NCI-H1417 (cell line): ENCODE data around the gene YES1.
"Not testable (repeated sequence)": the region's sequence is repeated elsewhere in the genome, so short reads cannot be mapped to it uniquely, and the experiment has no call there.

Experiments
- DNase-seq, 3 experiments: peaks; one replicate each; lab custom pipeline; 2025; lab: John Stamatoyannopoulos, UW

Gene YES1

GRCh38 chr18:784470-785172, 27.4 kb downstream of the YES1 start:
- DNase-seq: no peak

GRCh38 chr18:778194-778927, 33.7 kb downstream of the YES1 start:
- no peak for DNase-seq

GRCh38 chr18:777021-777420, 35.0 kb downstream of the YES1 start:
- no peak for DNase-seq

GRCh38 chr18:776044-776443, 36.0 kb downstream of the YES1 start:
- not testable (repeated sequence) for DNase-seq

GRCh38 chr18:774811-775210, 37.2 kb downstream of the YES1 start:
- DNase-seq: no peak

GRCh38 chr18:773980-774624, 37.9 kb downstream of the YES1 start:
- DNase-seq: no peak

GRCh38 chr18:770583-770961, 41.5 kb downstream of the YES1 start:
- DNase-seq: no peak

GRCh38 chr18:767961-768360, 44.1 kb downstream of the YES1 start:
- DNase-seq: no peak

GRCh38 chr18:767084-767882, 44.8 kb downstream of the YES1 start:
- DNase-seq: no peak

- no peak for DNase-seq
Observed at GRCh38 chr18:766550-766860, 45.5 kb downstream of the YES1 start.

- DNase-seq: no peak
Observed at GRCh38 chr18:765764-766549, 46.1 kb downstream of the YES1 start.

- DNase-seq: not testable (repeated sequence)
Observed at GRCh38 chr18:759864-760263, 52.2 kb downstream of the YES1 start.

GRCh38 chr18:755506-755905, 56.5 kb downstream of the YES1 start:
- no peak for DNase-seq

GRCh38 chr18:754656-755055, 57.4 kb downstream of the YES1 start:
- no peak for DNase-seq

- DNase-seq: peak in 1 of 3 experiments; percentile 58
Observed at GRCh38 chr18:750456-750855, 61.6 kb downstream of the YES1 start.

GRCh38 chr18:744832-745597, 67.0 kb downstream of the YES1 start:
- no peak for DNase-seq

- peak; percentile 2 to 67 (median 12) for DNase-seq
Observed at GRCh38 chr18:741931-742512, 70.0 kb downstream of the YES1 start.

GRCh38 chr18:732371-732770, 79.7 kb downstream of the YES1 start:
- DNase-seq: no peak

- no peak for DNase-seq
Observed at GRCh38 chr18:731185-731584, 80.9 kb downstream of the YES1 start.

GRCh38 chr18:730692-731091, 81.3 kb downstream of the YES1 start:
- no peak for DNase-seq

- DNase-seq: peak in 1 of 3 experiments; percentile 9
Observed at GRCh38 chr18:730120-730519, 81.9 kb downstream of the YES1 start.
